ENCODE data around the gene PICK1.
"Not testable (repeated sequence)": the region's sequence is repeated elsewhere in the genome, so short reads cannot be mapped to it uniquely, and the experiment has no call there.

PICK1 gene

GRCh38 chr22:38072322-38073149, 15.3 kb downstream of the PICK1 start:
- DNase-seq (ENCODE audit: low read depth, low spot score): no peak

GRCh38 chr22:38073150-38074130, 16.2 kb downstream of the PICK1 start:
- no peak overlapping the region for H3K4me3 ChIP-seq (ENCODE audit: low read length)
- DNase-seq (ENCODE audit: low read depth, low spot score): no peak

More at GRCh38 chr22:38072322-38073149, 15.3 kb downstream of the PICK1 start:
- H3K4me3 ChIP-seq (ENCODE audit: low read length): no peak overlapping the region

- no peak overlapping the region for H3K4me3 ChIP-seq (ENCODE audit: low read length)
- no peak for DNase-seq (ENCODE audit: low read depth, low spot score)
Observed at GRCh38 chr22:38074181-38075104, 17.2 kb downstream of the PICK1 start.

- no peak for DNase-seq (ENCODE audit: low read depth, low spot score)
- no peak overlapping the region for H3K4me3 ChIP-seq (ENCODE audit: low read length)
Observed at GRCh38 chr22:38075105-38075825, 18.1 kb downstream of the PICK1 start.

GRCh38 chr22:38075961-38076360, 18.8 kb downstream of the PICK1 start:
- peak; percentile 30 for DNase-seq (ENCODE audit: low read depth, low spot score)
- H3K4me3 ChIP-seq (ENCODE audit: low read length): no peak overlapping the region; the same call in 1 of the 2 replicates

- no peak overlapping the region for H3K4me3 ChIP-seq (ENCODE audit: low read length)
- DNase-seq (ENCODE audit: low read depth, low spot score): no peak
Observed at GRCh38 chr22:38077096-38077495, 19.9 kb downstream of the PICK1 start.

- no peak overlapping the region for H3K4me3 ChIP-seq (ENCODE audit: low read length)
Observed at GRCh38 chr22:38077595-38077994, 20.4 kb downstream of the PICK1 start.

GRCh38 chr22:38078046-38078840, 21.0 kb downstream of the PICK1 start:
- H3K4me3 ChIP-seq (ENCODE audit: low read length): no peak overlapping the region
- no peak for DNase-seq (ENCODE audit: low read depth, low spot score)

More at GRCh38 chr22:38077595-38077994, 20.4 kb downstream of the PICK1 start:
- DNase-seq (ENCODE audit: low read depth, low spot score): no peak

- H3K4me3 ChIP-seq (ENCODE audit: low read length); DNase-seq (ENCODE audit: low read depth, low spot score): not testable (repeated sequence)
Observed at GRCh38 chr22:38079208-38079607, 22.0 kb downstream of the PICK1 start.

- H3K4me3 ChIP-seq (ENCODE audit: low read length): no peak overlapping the region
- no peak for DNase-seq (ENCODE audit: low read depth, low spot score)
Observed at GRCh38 chr22:38079804-38080203, 22.6 kb downstream of the PICK1 start.

GRCh38 chr22:38080474-38080849, 23.3 kb downstream of the PICK1 start:
- DNase-seq (ENCODE audit: low read depth, low spot score): no peak
- no peak overlapping the region for H3K4me3 ChIP-seq (ENCODE audit: low read length)

- DNase-seq (ENCODE audit: low read depth, low spot score): no peak
- no peak overlapping the region for H3K4me3 ChIP-seq (ENCODE audit: low read length)
Observed at GRCh38 chr22:38080850-38081635, 23.8 kb downstream of the PICK1 start.

GRCh38 chr22:38081636-38081940, 24.4 kb downstream of the PICK1 start:
- H3K4me3 ChIP-seq (ENCODE audit: low read length): no peak overlapping the region
- DNase-seq (ENCODE audit: low read depth, low spot score): no peak

- DNase-seq (ENCODE audit: low read depth, low spot score): no peak
- H3K4me3 ChIP-seq (ENCODE audit: low read length): no peak overlapping the region
Observed at GRCh38 chr22:38081941-38082828, 25.0 kb downstream of the PICK1 start.

- no peak for DNase-seq (ENCODE audit: low read depth, low spot score)
- no peak overlapping the region for H3K4me3 ChIP-seq (ENCODE audit: low read length)
Observed at GRCh38 chr22:38082986-38083710, 25.9 kb downstream of the PICK1 start.

Data from Jurkat, Clone E6-1 (cell line).